Measurements from ENCODE around the gene CATSPER3.

The CATSPER3 gene

GRCh38 chr5:135008556-135008955 is 40.8 kb downstream of the CATSPER3 start:
- TF ChIP-seq GABPA (IDR thresholded peaks at IDR 0.05; ENCODE audit: low read depth) (no peak), REST (IDR thresholded peaks at IDR 0.05; ENCODE audit: insufficient replicate concordance, low read depth) (no peak), POLR2AphosphoS5 (IDR thresholded peaks at IDR 0.05; ENCODE audit: low read depth) (no peak), SPI1 (IDR thresholded peaks at IDR 0.05; ENCODE audit: borderline replicate concordance, low read depth) (no peak), CTCF (IDR thresholded peaks at IDR 0.05; ENCODE audit: insufficient read depth, low read length) (no peak)
- DNase-seq (ENCODE audit: low read depth in 1 of 2, low spot score in 1 of 2), result no peak
- Histone ChIP-seq H3K27me3 (ENCODE audit: insufficient read depth, poor library complexity, severe bottlenecking) (no peaks in the 10 kb centered on the region), H3K27ac (replicated peaks) (no peak overlapping the region), H3K4me3 (replicated peaks; ENCODE audit: insufficient read depth, low read length) (no peak overlapping the region)

- Histone ChIP-seq H3K27ac (replicated peaks) (no peak overlapping the region), H3K27me3 (ENCODE audit: insufficient read depth, poor library complexity, severe bottlenecking) (no peaks in the 10 kb centered on the region), H3K4me3 (replicated peaks; ENCODE audit: insufficient read depth, low read length) (no peak overlapping the region)
- no peak for DNase-seq (ENCODE audit: low read depth in 1 of 2, low spot score in 1 of 2)
- TF ChIP-seq POLR2AphosphoS5 (IDR thresholded peaks at IDR 0.05; ENCODE audit: low read depth) (no peak), CTCF (IDR thresholded peaks at IDR 0.05; ENCODE audit: insufficient read depth, low read length) (no peak), GABPA (IDR thresholded peaks at IDR 0.05; ENCODE audit: low read depth) (no peak), REST (IDR thresholded peaks at IDR 0.05; ENCODE audit: insufficient replicate concordance, low read depth) (no peak), SPI1 (IDR thresholded peaks at IDR 0.05; ENCODE audit: borderline replicate concordance, low read depth) (no peak)
Measured at GRCh38 chr5:135008981-135009735, 41.5 kb downstream of the CATSPER3 start.

- no peak overlapping the region for H3K27ac ChIP-seq (replicated peaks)
- no peaks in the 10 kb centered on the region for H3K27me3 ChIP-seq (ENCODE audit: insufficient read depth, poor library complexity, severe bottlenecking)
- DNase-seq (ENCODE audit: low read depth in 1 of 2, low spot score in 1 of 2), result no peak
- H3K4me3 ChIP-seq (replicated peaks; ENCODE audit: insufficient read depth, low read length), result no peak overlapping the region
- TF ChIP-seq REST (IDR thresholded peaks at IDR 0.05; ENCODE audit: insufficient replicate concordance, low read depth) (no peak), POLR2AphosphoS5 (IDR thresholded peaks at IDR 0.05; ENCODE audit: low read depth) (no peak), SPI1 (IDR thresholded peaks at IDR 0.05; ENCODE audit: borderline replicate concordance, low read depth) (no peak), GABPA (IDR thresholded peaks at IDR 0.05; ENCODE audit: low read depth) (no peak), CTCF (IDR thresholded peaks at IDR 0.05; ENCODE audit: insufficient read depth, low read length) (no peak)
Measured at GRCh38 chr5:135009736-135010501, 42.2 kb downstream of the CATSPER3 start.
